ENCODE results near the gene CACNA1C. TPM values are rescaled to one million over a fixed set of nuclear protein-coding genes. Genes with fewer than 3 reads are reported as not detected.

CACNA1C gene
- total and polyA plus RNA-seq, 2 donors (not counting 1 experiment from before 2014, with no cell fraction given): 0.01 to 0.02 TPM

- DNase-seq (no peak), ATAC-seq (ENCODE audit: low read depth) (no peak)
- Mint-ChIP-seq H3K4me1 (no peaks in the 10 kb centered on the region), H3K9me3 (ENCODE audit: insufficient read depth) (no peaks in the 10 kb centered on the region), H3K4me3 (no peak overlapping the region), H3K27ac (no peak overlapping the region), H3K27me3 (peaks cover 4% of the 10 kb centered on the region)
- Histone ChIP-seq H3K27ac (ENCODE audit: low read length in 2 of 2) (no peak overlapping the region), H4K20me1 (ENCODE audit: control insufficient read depth, insufficient read depth, low read length, poor library complexity, severe bottlenecking) (no peaks in the 10 kb centered on the region), H3K36me3 (replicated peaks in 1 of 2; ENCODE audit: control extremely low read depth in 1 of 2, control insufficient read depth in 1 of 2, extremely low read depth in 1 of 2, insufficient read depth in 2 of 2, low read length in 1 of 2) (no peaks in the 10 kb centered on the region), H3K4me2 (replicated peaks; ENCODE audit: low read depth, low read length, poor library complexity, severe bottlenecking) (no peak overlapping the region), H3K9me3 (ENCODE audit: control extremely low read depth in 1 of 3, control insufficient read depth in 2 of 3, insufficient read depth in 1 of 3, low read length in 2 of 3) (no peaks in the 10 kb centered on the region), H2AFZ (ENCODE audit: insufficient read depth, low read depth, low read length, poor library complexity, severe bottlenecking) (no peak overlapping the region), H3K27me3 (replicated peaks in 1 of 4; ENCODE audit: control extremely low read depth in 1 of 4, control insufficient read depth in 3 of 4, insufficient read depth in 4 of 4, low read length in 3 of 4) (no peaks in the 10 kb centered on the region), H3K4me3 (ENCODE audit: control extremely low read depth in 1 of 5, extremely low read depth in 1 of 5, insufficient read depth in 1 of 5, low read depth in 2 of 5, low read length in 4 of 5) (no peak overlapping the region), H3K79me2 (ENCODE audit: control insufficient read depth, insufficient read depth, low read length) (no peaks in the 10 kb centered on the region), H3K4me1 (ENCODE audit: control insufficient read depth in 2 of 2, insufficient read depth in 2 of 2, low read length in 2 of 2) (no peaks in the 10 kb centered on the region), H3K9ac (ENCODE audit: low read length) (no peak overlapping the region)
- POLR2A ChIA-PET: no interaction called here
- TF ChIP-seq CTCF (IDR thresholded peaks at IDR 0.05): no peak
- TF ChIP-seq EZH2 (IDR thresholded peaks at IDR 0.05; ENCODE audit: borderline replicate concordance, insufficient read depth, low read depth, low read length, poor library complexity, severe bottlenecking): no peak
- CTCF ChIA-PET: no interaction called here
- intact Hi-C loops (cut with micrococcal nuclease): no loop called here
- WGBS (ENCODE audit: insufficient coverage): 85% methylated on average over 7 of the region's 11 CpGs
Observed at GRCh38 chr12:2547273-2548044, 494.7 kb downstream of the CACNA1C start.

GRCh38 chr12:2548081-2548480 is 495.3 kb downstream of the CACNA1C start:
- no peaks in the 10 kb centered on the region for H3K27me3 ChIP-seq (replicated peaks in 1 of 4; ENCODE audit: control extremely low read depth in 1 of 4, control insufficient read depth in 3 of 4, insufficient read depth in 4 of 4, low read length in 3 of 4)
- no peaks in the 10 kb centered on the region for H3K9me3 Mint-ChIP-seq (ENCODE audit: insufficient read depth)
- WGBS (ENCODE audit: insufficient coverage): no CpG with 5 or more reads among the region's 2 CpGs
- H3K9ac ChIP-seq (ENCODE audit: low read length): no peak overlapping the region
- intact Hi-C loops (cut with micrococcal nuclease): no loop called here
- ChIA-PET POLR2A (no interaction called here), CTCF (no interaction called here)
- no peak overlapping the region for H3K4me2 ChIP-seq (replicated peaks; ENCODE audit: low read depth, low read length, poor library complexity, severe bottlenecking)
- no peak overlapping the region for H3K4me3 ChIP-seq (ENCODE audit: control extremely low read depth in 1 of 5, extremely low read depth in 1 of 5, insufficient read depth in 1 of 5, low read depth in 2 of 5, low read length in 4 of 5)
- no peaks in the 10 kb centered on the region for H3K4me1 ChIP-seq (ENCODE audit: control insufficient read depth in 2 of 2, insufficient read depth in 2 of 2, low read length in 2 of 2)
- no peak overlapping the region for H2AFZ ChIP-seq (ENCODE audit: insufficient read depth, low read depth, low read length, poor library complexity, severe bottlenecking)
- no peaks in the 10 kb centered on the region for H3K9me3 ChIP-seq (ENCODE audit: control extremely low read depth in 1 of 3, control insufficient read depth in 2 of 3, insufficient read depth in 1 of 3, low read length in 2 of 3)
- no peak for ATAC-seq (ENCODE audit: low read depth)
- DNase-seq: no peak
- H3K4me1 Mint-ChIP-seq: no peaks in the 10 kb centered on the region
- TF ChIP-seq CTCF (IDR thresholded peaks at IDR 0.05): no peak
- TF ChIP-seq EZH2 (IDR thresholded peaks at IDR 0.05; ENCODE audit: borderline replicate concordance, insufficient read depth, low read depth, low read length, poor library complexity, severe bottlenecking): no peak
- no peak overlapping the region for H3K4me3 Mint-ChIP-seq
- no peak overlapping the region for H3K27ac ChIP-seq (ENCODE audit: low read length in 2 of 2)
- H3K36me3 ChIP-seq (replicated peaks in 1 of 2; ENCODE audit: control extremely low read depth in 1 of 2, control insufficient read depth in 1 of 2, extremely low read depth in 1 of 2, insufficient read depth in 2 of 2, low read length in 1 of 2): no peaks in the 10 kb centered on the region
- no peak overlapping the region for H3K27ac Mint-ChIP-seq
- no peaks in the 10 kb centered on the region for H3K79me2 ChIP-seq (ENCODE audit: control insufficient read depth, insufficient read depth, low read length)
- peaks cover 4% of the 10 kb centered on the region for H3K27me3 Mint-ChIP-seq
- H4K20me1 ChIP-seq (ENCODE audit: control insufficient read depth, insufficient read depth, low read length, poor library complexity, severe bottlenecking): no peaks in the 10 kb centered on the region

All from B cell (primary cell).